ENCODE results near the gene DOLK. TPM values are rescaled to one million over a fixed set of nuclear protein-coding genes. Genes with fewer than 3 reads are reported as not detected.

DOLK gene
- total RNA-seq, 1 experiment from 2014 or later, result 23.2 TPM

- peaks cover 19% of the 10 kb centered on the region for H3K36me3 ChIP-seq (ENCODE audit: insufficient read depth, low read length, poor library complexity, severe bottlenecking)
- no peak for DNase-seq (ENCODE audit: low spot score)
- peaks cover 25% of the 10 kb centered on the region for H3K4me1 ChIP-seq (ENCODE audit: insufficient read depth, low read length, poor library complexity, severe bottlenecking)
- no peaks in the 10 kb centered on the region for H3K9me3 ChIP-seq (ENCODE audit: low read depth, low read length, poor library complexity, severe bottlenecking)
- TF ChIP-seq CTCF (conservative IDR thresholded peaks at IDR 0.05; ENCODE audit: low read depth, low read length) (no peak), EZH2 (IDR thresholded peaks at IDR 0.05; ENCODE audit: borderline replicate concordance, low read depth, low read length, poor library complexity, severe bottlenecking) (no peak)
- no peak overlapping the region for H3K4me3 ChIP-seq (ENCODE audit: low read depth, low read length, poor library complexity, severe bottlenecking)
- BruUV-seq (replicated peaks), result no TSS peak
- CTCF ChIA-PET, result interaction anchor here (0.7 kb wide), 1 partner anchor 194 kb away, joined by 3 read pairs; the partner anchor contains the start of gene PTPA
- POLR2A ChIA-PET (ENCODE audit: low non-redundant PET), result no interaction called here
- H3K27me3 ChIP-seq (replicated peaks; ENCODE audit: insufficient read depth, low read depth, low read length, poor library complexity), result no peaks in the 10 kb centered on the region
- H3K27ac ChIP-seq (ENCODE audit: low read depth, low read length, poor library complexity, severe bottlenecking), result peak overlapping the region; percentile 30
- intact Hi-C loops (cut with micrococcal nuclease; ENCODE audit: unreplicated experiment), result no loop called here
These were observed 30.7 kb downstream of the DOLK start for GRCh38 chr9:128916745-128917144.

GRCh38 chr9:128916204-128916603 lies 31.2 kb downstream of the DOLK start:
- peaks cover 19% of the 10 kb centered on the region for H3K36me3 ChIP-seq (ENCODE audit: insufficient read depth, low read length, poor library complexity, severe bottlenecking)
- TF ChIP-seq CTCF (conservative IDR thresholded peaks at IDR 0.05; ENCODE audit: low read depth, low read length) (no peak), EZH2 (IDR thresholded peaks at IDR 0.05; ENCODE audit: borderline replicate concordance, low read depth, low read length, poor library complexity, severe bottlenecking) (no peak)
- H3K9me3 ChIP-seq (ENCODE audit: low read depth, low read length, poor library complexity, severe bottlenecking), result no peaks in the 10 kb centered on the region
- no peak overlapping the region for H3K4me3 ChIP-seq (ENCODE audit: low read depth, low read length, poor library complexity, severe bottlenecking)
- ChIA-PET POLR2A (ENCODE audit: low non-redundant PET) (no interaction called here), CTCF (no interaction called here)
- BruUV-seq (replicated peaks), result no TSS peak
- H3K27ac ChIP-seq (ENCODE audit: low read depth, low read length, poor library complexity, severe bottlenecking), result no peak overlapping the region
- peaks cover 25% of the 10 kb centered on the region for H3K4me1 ChIP-seq (ENCODE audit: insufficient read depth, low read length, poor library complexity, severe bottlenecking)
- intact Hi-C loops (cut with micrococcal nuclease; ENCODE audit: unreplicated experiment), result no loop called here
- no peak for DNase-seq (ENCODE audit: low spot score)
- no peaks in the 10 kb centered on the region for H3K27me3 ChIP-seq (replicated peaks; ENCODE audit: insufficient read depth, low read depth, low read length, poor library complexity)

GRCh38 chr9:128913995-128914772 lies 33.2 kb downstream of the DOLK start:
- Histone ChIP-seq H3K4me1 (ENCODE audit: insufficient read depth, low read length, poor library complexity, severe bottlenecking) (peaks cover 16% of the 10 kb centered on the region), H3K9me3 (ENCODE audit: low read depth, low read length, poor library complexity, severe bottlenecking) (no peaks in the 10 kb centered on the region), H3K4me3 (ENCODE audit: low read depth, low read length, poor library complexity, severe bottlenecking) (no peak overlapping the region), H3K36me3 (ENCODE audit: insufficient read depth, low read length, poor library complexity, severe bottlenecking) (peaks cover 29% of the 10 kb centered on the region), H3K27ac (ENCODE audit: low read depth, low read length, poor library complexity, severe bottlenecking) (no peak overlapping the region), H3K27me3 (replicated peaks; ENCODE audit: insufficient read depth, low read depth, low read length, poor library complexity) (no peaks in the 10 kb centered on the region)
- POLR2A ChIA-PET (ENCODE audit: low non-redundant PET), result interaction anchor here (0.7 kb wide), 1 partner anchor 11 kb away, joined by 3 read pairs; no protein-coding TSS in a partner anchor
- TF ChIP-seq EZH2 (IDR thresholded peaks at IDR 0.05; ENCODE audit: borderline replicate concordance, low read depth, low read length, poor library complexity, severe bottlenecking) (no peak), CTCF (conservative IDR thresholded peaks at IDR 0.05; ENCODE audit: low read depth, low read length) (no peak)
- no peak for DNase-seq (ENCODE audit: low spot score)
- CTCF ChIA-PET, result no interaction called here
- BruUV-seq (replicated peaks), result no TSS peak
- intact Hi-C loops (cut with micrococcal nuclease; ENCODE audit: unreplicated experiment), result no loop called here
